HG03439 (cell line): ENCODE data around the gene PANX1.
"Not testable (repeated sequence)": the region's sequence is repeated elsewhere in the genome, so short reads cannot be mapped to it uniquely, and the experiment has no call there.

Source experiments
- ATAC-seq: cut with Tn5 transposase; IDR thresholded peaks from one replicate; pipeline ENCODE4 v1.9.1; 2021; ENCODE audit warnings: mild to moderate bottlenecking, moderate library complexity; ENCODE audit not compliant: unreplicated experiment

Gene PANX1

GRCh38 chr11:94148189-94148588 lies 19.5 kb downstream of the PANX1 start:
- ATAC-seq: no peak

GRCh38 chr11:94149431-94150017 lies 20.9 kb downstream of the PANX1 start:
- no peak for ATAC-seq

GRCh38 chr11:94150056-94150455 lies 21.4 kb downstream of the PANX1 start:
- no peak for ATAC-seq

- no peak for ATAC-seq
Measured at GRCh38 chr11:94150704-94151685, 22.4 kb downstream of the PANX1 start.

- peak; percentile 61 for ATAC-seq
Measured at GRCh38 chr11:94151903-94152677, 23.4 kb downstream of the PANX1 start.

GRCh38 chr11:94152678-94153065 lies 24.0 kb downstream of the PANX1 start:
- no peak for ATAC-seq

GRCh38 chr11:94153320-94153719 lies 24.7 kb downstream of the PANX1 start:
- no peak for ATAC-seq

GRCh38 chr11:94154095-94154856 lies 25.6 kb downstream of the PANX1 start:
- ATAC-seq: no peak

GRCh38 chr11:94157339-94157738 lies 28.7 kb downstream of the PANX1 start:
- ATAC-seq: not testable (repeated sequence)

GRCh38 chr11:94168882-94169281 lies 40.2 kb downstream of the PANX1 start:
- no peak for ATAC-seq

GRCh38 chr11:94169516-94169915 lies 40.9 kb downstream of the PANX1 start:
- no peak for ATAC-seq

- ATAC-seq: no peak
Measured at GRCh38 chr11:94169930-94170545, 41.4 kb downstream of the PANX1 start.

GRCh38 chr11:94170953-94171352 lies 42.3 kb downstream of the PANX1 start:
- no peak for ATAC-seq

GRCh38 chr11:94171693-94172440 lies 43.2 kb downstream of the PANX1 start:
- no peak for ATAC-seq

- no peak for ATAC-seq
Measured at GRCh38 chr11:94175535-94175934, 46.9 kb downstream of the PANX1 start.

- no peak for ATAC-seq
Measured at GRCh38 chr11:94178331-94178730, 49.7 kb downstream of the PANX1 start.

- no peak for ATAC-seq
Measured at GRCh38 chr11:94179696-94180095, 51.1 kb downstream of the PANX1 start.

- no peak for ATAC-seq
Measured at GRCh38 chr11:94181526-94181925, 52.9 kb downstream of the PANX1 start.

- no peak for ATAC-seq
Measured at GRCh38 chr11:94181943-94182342, 53.3 kb downstream of the PANX1 start.
